Astrocyte of the spinal cord (primary cell): ENCODE results near the gene DMAC2.

ENCODE experiments used
- DNase-seq: peaks from one replicate; pipeline ENCODE4 v3.0.0; 2011; ENCODE audit warnings: low read depth, low spot score
- H3K4me3 ChIP-seq: 2 replicates; pipeline ENCODE4 v1.5.1; 2011; ENCODE audit warnings: low read depth, mild to moderate bottlenecking, low read length, moderate library complexity
- CTCF ChIP-seq: IDR thresholded peaks from 2 replicates; pipeline ENCODE4 v1.5.1; 2012; ENCODE audit warnings: low read depth, mild to moderate bottlenecking, low read length, inconsistent platforms
- in situ Hi-C: cut with HindIII; loops from 2 replicates; pipeline ENCODE4 v1.10.0; 2017; ENCODE audit warnings: low sequenced_read_pairs

The DMAC2 gene

DNA sequence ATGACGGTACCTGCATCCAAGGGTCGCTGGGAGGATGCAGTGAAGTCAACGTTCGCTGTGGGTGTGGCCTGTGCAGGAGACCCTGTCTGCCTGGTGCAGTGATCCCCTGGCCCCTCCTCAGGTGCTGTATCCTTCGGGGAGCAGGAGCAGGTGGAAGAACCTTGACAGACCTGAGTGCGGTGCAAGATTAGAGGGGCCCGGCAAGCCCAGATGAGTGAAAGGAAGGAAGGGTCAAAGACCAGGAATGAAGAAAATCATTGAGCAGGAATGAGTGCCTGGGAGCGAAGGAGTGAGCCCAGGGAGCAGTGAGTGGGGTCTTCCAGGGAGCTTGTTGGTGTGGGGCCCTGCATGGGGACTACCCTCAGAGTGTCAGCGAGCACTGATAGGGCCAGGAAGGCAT lies 25.3 kb downstream of the DMAC2 start:
- in situ Hi-C loops, result no loop called here
- no peak for DNase-seq
- no peak for TF ChIP-seq CTCF
- no peak overlapping the region for H3K4me3 ChIP-seq

DNA sequence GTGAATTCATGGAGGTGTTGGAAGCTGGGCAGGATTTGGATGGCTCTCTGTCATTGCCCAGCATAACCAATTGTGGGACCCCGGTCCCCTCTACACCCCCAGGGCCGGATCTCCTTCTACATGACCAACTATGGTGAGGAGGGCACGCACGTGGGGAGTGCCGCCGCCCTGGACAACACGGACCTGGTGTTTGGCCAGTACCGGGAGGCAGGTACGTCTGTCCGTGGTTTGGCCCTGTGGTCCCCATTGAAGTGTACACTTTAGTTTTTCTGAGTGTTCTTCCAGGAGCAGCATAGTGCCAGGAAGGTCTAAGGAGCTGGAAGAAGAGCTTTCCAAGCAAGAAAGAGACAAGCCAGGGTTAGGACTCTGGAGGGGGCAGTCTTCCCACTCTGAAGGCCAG lies 25.8 kb downstream of the DMAC2 start:
- in situ Hi-C loops, result no loop called here
- TF ChIP-seq CTCF, result no peak
- no peak for DNase-seq
- H3K4me3 ChIP-seq, result no peak overlapping the region

DNA sequence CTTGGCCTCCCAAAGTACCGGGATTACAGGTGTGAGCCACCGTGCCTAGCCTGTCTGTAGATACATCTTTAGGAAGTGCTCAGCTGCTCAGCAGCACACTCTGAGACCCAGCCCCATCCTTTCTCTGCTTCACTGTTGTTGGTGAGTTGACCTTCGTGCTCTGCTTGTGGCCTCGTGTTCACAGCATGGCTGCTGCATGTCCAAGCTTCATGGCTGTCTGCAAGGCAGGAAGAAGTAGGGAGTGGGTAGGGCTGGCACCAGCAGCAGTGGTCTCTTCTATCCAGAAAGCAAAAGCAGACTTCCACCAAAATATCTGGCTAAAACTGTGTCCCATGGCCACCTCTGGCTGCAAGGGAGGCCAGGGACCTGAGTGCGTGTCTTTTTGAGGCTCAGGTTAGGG lies 26.8 kb downstream of the DMAC2 start:
- in situ Hi-C loops, result no loop called here
- H3K4me3 ChIP-seq, result no peak overlapping the region
- no peak for DNase-seq
- no peak for TF ChIP-seq CTCF

DNA sequence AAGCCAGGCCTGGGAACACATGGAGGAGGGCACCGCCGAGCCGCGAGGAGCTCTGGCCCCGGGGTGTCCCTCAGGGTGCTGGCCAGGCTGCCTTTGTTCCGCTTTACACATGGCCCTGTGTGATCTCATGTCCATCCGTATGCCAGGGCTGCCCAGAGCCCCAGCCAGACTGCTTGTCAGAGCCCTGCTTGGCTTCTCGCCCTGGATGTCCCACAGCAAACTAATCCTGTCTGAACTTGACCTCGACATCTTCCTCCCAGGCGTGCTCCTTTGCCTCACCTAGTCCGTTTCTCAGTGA lies 27.8 kb downstream of the DMAC2 start:
- TF ChIP-seq CTCF, result no peak
- no peak overlapping the region for H3K4me3 ChIP-seq
- in situ Hi-C loops, result no loop called here
- DNase-seq, result no peak

DNA sequence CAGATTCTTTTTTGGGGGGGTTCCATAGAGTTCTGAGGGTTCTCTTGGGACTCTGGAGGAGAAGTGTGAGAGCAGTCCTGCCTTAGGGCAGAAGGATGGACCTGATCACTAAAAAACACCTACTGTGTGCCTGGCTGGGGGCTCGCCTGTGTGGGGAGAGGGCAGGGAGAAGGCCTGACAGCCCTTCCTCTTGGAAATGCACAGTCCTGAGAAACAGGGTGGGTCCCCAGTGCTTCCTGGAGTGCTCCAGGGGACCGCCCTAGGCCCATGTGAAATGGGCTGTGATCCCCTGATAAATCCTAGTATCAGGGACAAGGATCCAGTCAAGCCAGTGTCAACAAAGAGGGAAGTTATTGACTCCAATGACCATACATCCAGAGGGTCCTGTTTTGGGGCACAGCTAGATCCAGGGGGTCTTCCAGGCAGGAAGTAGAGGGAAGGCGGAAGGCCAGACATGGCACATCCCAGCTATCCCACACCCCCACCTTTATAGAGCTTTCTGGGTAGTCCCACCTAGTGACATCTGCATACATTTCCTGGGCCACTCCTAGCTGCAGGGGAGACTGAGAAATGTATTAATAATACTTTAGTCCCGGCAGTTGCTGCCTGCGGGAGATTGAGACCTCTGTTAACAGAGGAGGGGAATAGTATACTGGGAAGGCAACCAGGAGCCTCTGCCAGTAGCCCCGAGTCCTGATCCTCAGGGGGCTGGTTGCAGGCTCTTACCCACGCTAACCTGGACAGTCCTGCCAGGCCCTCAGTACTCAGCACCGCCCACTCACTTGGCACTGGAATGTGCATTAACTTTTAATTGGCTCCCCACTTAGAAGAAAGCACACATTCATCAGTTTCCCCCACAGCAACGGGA lies 28.4 kb downstream of the DMAC2 start:
- no peak for DNase-seq
- H3K4me3 ChIP-seq, result no peak overlapping the region
- TF ChIP-seq CTCF, result no peak
- in situ Hi-C loops, result no loop called here

DNA sequence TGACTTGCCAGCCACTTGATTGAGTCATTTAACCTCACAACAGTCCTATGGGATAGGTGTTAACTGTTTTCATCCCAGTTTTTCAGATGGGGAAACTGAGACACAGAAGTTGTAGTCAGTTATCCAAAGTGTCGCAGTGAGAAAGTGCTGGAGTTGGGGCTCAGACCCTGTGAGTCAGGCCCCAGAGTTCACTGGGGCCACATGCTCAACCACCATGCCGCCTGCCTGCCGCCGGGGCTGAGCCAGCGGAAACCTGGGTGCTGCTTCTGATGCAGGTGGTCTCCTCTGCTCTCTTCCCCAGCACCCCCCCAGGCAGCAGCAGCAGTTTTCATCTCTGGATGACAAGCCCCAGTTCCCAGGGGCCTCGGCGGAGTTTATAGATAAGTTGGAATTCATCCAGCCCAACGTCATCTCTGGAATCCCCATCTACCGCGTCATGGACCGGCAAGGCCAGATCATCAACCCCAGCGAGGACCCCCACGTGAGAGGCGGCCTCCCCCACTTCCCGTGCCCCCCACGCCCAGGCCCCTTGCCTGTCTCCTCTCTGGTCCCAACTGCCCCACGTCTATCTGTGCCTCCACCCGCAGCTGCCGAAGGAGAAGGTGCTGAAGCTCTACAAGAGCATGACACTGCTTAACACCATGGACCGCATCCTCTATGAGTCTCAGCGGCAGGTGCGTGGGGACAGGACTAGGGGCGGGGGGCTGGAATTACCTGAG lies 29.2 kb downstream of the DMAC2 start:
- H3K4me3 ChIP-seq, result no peak overlapping the region
- no peak for TF ChIP-seq CTCF
- DNase-seq, result no peak
- in situ Hi-C loops, result no loop called here
